ENCODE measurements around the gene NEUROD1.
"Not testable (repeated sequence)": the region's sequence is repeated elsewhere in the genome, so short reads cannot be mapped to it uniquely, and the experiment has no call there.

The NEUROD1 gene

DNA sequence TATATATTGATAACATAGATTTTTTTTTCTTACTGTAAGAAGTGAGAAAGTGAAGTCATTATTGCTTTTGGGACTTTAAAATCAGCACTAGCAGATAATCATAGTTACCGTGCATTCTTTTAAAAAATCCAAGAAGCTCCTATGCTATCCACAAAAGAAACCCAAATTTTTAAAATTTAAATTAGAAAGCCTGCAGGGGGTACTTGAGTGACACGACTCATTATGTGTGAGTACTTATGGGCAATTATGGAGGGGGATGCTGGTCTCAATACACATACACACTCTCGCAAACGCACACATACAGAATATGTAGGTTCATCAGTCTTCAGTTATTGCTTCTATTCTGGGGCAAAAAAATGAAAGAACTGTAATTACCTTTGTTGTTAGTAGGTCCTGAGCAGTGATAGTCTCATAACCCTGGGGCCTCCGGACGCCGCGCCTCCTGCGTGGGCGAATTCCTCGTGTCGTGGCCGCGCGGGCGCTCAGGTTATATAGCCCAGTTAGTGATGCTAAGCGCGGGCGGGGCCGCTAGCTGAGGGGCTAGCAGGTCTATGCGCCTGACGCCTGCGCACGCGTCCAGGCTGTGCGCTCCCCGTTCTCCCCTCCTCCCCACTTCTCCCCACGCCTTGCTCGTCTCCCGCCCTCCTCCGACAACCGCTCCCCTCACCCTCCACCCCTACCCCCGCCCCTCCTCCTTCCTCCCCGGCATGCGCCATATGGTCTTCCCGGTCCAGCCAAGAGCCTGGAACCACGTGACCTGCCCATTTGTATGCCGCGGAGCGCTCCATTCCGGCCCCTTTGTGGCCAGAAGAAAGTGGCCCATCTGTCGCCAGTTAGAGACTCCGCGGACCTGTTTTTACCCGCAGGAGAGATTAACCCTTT lies at the start of gene NEUROD1:
Gene NEUROD1 (minus strand): TSS at position 463 of the 882 bp plus-strand sequence. CDS start 1,657 bp downstream, outside the sequence.
- DNase-seq (ENCODE audit: low read depth in 1 of 2, low spot score in 1 of 2) = no peak

DNA sequence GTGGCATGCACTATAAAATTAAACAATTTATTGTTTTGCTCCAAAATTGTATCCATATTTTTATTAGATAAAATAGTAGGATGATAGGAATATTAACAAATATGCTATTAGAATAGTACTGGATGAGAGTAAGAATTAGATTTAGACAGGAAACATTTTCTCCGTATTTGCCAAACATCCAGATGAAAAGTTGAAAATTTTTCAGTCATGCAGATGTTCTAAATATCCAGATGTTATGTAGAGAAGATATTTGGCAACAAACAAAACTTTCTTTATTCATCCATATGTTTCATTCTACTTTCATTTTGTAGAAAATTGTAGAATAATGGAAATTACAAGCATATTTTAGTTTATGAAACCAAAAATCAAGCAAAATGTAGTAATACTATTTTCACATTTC lies 45.2 kb upstream of the NEUROD1 start:
- no peak for DNase-seq (ENCODE audit: low read depth in 1 of 2, low spot score in 1 of 2)

DNA sequence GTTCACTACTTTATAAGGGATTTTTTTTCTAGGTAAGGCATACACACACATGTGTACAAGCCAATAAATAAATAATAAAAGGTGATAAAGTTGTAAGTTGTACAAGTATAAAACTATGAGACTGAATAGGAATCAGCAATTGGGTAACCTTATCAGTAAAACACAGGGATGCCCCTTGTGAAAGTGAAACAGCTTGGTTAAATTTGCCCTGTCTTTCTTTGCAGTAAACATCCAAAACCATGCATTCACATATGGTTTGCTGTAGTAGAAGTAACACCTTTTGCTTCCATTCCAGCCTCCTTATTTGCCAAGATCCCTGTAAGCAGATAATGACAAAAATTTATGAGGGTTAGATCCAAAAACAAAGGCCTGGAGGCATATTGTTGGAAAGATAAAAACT lies 44.3 kb upstream of the NEUROD1 start:
- no peak for DNase-seq (ENCODE audit: low read depth in 1 of 2, low spot score in 1 of 2)

DNA sequence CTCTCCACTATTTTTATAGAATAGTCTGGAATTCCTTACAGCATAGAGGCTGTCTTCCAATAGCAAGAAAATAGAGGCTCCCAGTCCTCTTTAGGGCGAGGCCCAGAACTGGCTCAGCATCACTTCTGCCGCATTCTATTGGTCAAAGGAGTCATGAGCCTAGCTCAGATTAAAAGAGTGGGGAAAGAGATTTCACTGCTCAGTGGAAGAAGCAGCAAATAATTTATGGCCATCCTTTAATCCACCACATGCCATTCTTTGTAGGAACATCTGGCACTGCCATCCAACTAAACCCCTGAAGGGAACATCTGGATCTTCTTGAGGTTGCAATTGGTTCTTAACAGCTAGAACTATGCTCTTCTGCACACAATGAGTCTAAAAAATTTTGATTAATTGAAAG lies 43.4 kb upstream of the NEUROD1 start:
- DNase-seq (ENCODE audit: low read depth in 1 of 2, low spot score in 1 of 2) = no peak

DNA sequence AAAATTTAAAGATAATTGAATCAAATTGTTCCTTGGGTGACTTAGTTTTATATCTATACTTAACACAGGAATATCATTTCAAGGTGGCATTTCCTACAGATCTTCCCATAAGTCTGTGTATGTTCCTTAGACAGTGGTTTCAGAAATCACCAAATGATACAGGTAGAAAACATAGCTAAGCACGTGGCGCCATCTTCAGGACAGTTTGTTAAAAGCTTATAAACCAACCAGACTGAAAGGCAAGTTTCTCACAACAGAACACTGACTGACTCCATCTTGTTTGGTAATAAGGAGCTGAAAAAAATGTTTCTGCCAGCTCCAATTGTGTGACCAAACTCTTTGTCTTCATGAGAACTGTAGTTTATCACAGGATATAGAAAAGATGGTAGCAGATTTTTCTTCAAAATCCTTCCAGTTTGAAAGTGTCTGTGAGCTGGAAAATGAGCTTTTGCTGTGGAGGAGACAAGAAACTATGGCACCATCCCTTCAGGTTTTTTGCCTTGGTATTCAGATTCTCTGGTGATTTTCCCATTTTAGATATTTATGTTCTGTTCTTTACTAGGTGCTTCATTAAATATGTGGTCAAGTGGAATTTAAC lies 34.8 kb upstream of the NEUROD1 start:
- peak; percentile 9 to 24 for DNase-seq (ENCODE audit: low read depth in 1 of 2, low spot score in 1 of 2)

DNA sequence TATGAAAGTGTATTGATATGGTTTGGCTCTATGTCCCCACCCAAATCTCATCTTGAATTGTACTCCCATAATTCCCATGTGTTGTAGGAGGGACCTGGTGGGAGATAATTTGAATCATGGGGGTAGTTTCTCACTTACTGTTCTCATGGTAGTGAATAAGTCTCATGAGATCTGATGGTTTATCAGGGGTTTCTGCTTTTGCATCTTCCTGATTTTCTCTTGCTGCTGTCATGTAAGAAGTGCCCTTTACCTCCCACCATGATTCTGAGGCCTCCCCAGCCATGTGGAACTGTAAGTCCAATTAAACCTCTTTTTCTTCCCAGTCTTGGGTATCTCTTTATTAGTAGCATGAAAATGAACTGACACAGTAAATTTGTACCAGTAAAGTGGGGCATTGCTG lies 30.7 kb upstream of the NEUROD1 start:
- not testable (repeated sequence) for DNase-seq (ENCODE audit: low read depth in 1 of 2, low spot score in 1 of 2)

DNA sequence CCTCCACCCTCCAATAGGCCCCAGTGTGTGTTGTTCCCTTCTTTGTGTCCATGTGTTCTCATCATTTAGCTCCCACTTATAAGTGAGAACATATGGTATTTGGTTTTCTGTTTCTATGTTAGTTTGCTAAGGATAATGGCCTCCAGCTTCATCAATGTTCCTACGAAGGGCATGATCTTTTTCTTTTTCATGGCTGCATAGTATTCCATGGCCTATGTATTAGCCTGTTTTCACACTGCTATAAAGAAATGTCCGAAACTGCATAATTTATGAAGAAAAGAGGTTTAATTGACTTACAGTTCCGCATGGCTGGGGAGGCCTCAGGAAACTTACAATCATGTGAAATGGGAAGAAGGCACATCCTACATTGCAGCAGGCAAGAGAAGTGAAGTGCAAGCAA lies 22.2 kb upstream of the NEUROD1 start:
- not testable (repeated sequence) for DNase-seq (ENCODE audit: low read depth in 1 of 2, low spot score in 1 of 2)

DNA sequence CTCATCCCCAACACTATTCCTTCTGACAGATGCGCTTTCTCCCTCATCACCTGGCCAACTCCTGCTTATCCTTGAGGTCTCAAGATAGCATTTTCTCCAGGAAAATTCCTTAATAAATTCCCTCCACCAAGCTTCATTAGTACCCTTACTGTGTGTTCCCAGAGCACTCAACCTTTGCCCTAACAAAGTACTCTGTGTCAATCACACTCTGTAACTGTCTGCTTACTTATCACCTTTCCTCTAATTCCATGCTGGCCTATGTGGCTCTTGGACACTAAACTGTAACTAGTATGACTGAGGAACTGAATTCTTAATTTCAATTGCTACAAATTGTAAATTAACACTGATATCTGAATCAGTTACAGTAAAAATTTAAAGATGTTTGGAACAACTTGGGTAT lies 17.9 kb upstream of the NEUROD1 start:
- no peak for DNase-seq (ENCODE audit: low read depth in 1 of 2, low spot score in 1 of 2)

DNA sequence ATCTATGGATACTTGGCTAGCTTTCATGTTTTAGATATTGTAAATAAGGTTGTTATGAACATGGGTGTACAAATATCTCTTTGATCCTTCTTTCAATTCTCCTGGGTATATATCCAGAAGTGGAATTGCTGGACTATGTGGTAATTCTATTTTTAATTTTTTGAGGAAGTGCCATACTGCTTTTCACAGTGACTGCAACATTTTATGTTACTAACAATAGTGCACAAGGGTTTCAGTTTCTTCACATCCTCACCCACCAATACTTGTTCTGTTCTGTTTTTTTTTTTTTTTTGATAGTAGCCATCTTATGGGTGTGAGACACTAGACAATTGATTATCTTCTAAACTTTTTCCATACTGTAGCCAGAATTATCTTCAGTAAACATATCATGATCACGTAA lies 17.3 kb upstream of the NEUROD1 start:
- no peak for DNase-seq (ENCODE audit: low read depth in 1 of 2, low spot score in 1 of 2)

DNA sequence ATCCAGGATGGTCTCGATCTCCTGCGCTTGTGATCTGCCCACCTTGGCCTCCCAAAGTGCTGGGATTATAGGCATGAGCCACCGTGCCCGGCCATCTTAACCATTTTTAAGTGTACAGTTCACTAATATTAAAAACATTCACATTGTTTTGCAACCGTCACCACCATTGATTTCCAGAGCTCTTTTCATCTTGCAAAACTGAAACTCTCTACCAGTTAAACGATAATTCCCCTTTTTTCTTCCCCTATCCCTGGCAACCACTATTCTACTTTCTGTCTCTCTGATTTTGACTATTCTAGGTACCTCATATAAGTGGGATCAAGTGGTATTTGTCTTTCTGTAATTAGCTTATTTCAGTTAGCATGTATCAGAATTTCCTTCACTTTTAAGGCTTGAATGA lies 16.8 kb upstream of the NEUROD1 start:
- no peak for DNase-seq (ENCODE audit: low read depth in 1 of 2, low spot score in 1 of 2)

DNA sequence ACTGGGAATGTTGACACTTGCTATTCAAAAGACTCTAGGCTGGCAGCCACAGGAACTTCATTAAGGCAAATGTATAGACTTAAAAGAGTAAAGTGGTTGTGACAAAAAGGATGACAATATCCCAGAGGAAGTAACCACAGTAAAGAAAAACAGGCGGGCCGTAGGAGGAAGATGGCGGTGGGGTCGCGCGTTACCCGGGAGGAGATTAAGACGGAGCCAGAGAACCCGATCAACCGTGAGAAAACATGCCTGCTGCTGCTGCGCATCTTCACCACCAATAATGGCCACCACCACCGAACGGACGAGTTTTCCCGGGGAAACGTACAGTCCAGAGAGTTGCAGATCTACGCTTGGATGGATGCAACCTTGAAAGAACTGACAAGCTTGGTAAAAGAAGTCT lies 14.0 kb upstream of the NEUROD1 start:
- DNase-seq (ENCODE audit: low read depth in 1 of 2, low spot score in 1 of 2) = no peak

DNA sequence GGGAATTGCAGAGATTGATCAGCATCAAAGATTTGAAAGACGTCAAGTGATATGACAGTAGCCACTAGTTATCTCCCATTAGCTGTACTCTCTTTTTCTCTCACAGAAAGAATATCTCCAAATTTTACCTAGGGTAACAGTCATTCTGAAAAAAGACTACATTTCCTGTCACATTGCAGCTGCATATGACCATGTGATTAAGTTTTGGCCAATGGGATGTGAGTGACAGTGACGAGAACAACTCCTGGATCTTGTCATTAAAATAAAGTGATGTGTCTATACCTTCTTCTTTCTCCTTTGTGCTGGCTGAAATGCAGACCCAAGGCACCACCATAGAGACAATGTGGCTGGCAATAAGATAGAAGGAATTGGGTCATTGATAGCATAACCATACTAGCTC lies 10.5 kb upstream of the NEUROD1 start:
- DNase-seq (ENCODE audit: low read depth in 1 of 2, low spot score in 1 of 2) = no peak

DNA sequence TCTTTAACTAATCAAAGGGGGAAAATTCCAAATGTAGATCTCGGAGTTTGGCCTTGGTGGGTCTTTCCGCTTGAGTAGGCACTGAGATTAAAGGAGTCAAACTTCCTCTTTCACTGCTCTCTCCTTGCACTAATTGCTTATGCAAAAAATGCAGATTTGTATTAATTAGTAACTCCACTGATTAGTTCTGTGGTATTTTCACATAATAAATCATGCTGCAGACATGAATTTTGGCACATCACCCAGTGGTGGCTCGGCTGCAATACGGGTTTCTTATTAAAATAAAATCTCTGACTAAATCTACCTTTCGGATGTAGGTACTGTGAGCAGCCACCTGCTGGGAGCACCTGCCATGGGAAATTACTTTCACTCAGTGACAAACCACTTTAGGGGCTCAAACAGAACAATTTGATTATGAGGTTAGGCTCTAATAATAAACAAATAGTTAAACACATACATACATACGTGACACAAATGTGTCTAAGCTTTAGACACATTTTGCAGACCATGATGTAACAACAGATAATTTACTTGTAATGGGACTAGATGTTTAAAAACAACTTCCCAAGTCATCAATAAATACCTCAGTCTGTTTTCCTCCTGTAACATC lies 6.4 kb upstream of the NEUROD1 start:
- no peak for DNase-seq (ENCODE audit: low read depth in 1 of 2, low spot score in 1 of 2)

DNA sequence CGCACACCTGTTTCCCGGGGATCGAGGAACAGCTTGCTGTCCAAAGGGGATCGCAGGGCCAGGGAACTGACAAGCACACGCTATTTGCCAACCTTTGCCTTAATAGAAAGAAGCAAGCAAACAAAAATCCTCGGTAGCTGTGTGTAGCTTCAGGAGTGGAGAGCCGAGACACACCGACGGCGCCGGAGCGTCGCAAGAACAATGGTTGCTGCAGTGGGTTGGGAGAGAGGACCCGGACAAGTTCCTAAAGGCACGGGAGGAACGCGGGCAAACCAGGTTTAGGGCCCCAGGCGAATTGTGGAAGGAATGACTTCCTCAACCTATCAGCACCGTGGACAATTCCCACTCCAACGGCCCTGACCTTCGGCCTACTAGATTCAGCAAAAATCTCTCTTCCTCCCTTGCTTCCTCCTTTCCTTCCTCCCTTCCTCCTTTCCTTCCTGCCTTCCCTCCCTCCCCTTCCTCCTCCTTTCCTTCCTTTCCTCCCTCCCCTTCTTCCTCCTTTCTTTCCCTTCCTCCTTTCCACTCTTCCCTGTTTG lies 4.9 kb upstream of the NEUROD1 start:
- no peak for DNase-seq (ENCODE audit: low read depth in 1 of 2, low spot score in 1 of 2)

DNA sequence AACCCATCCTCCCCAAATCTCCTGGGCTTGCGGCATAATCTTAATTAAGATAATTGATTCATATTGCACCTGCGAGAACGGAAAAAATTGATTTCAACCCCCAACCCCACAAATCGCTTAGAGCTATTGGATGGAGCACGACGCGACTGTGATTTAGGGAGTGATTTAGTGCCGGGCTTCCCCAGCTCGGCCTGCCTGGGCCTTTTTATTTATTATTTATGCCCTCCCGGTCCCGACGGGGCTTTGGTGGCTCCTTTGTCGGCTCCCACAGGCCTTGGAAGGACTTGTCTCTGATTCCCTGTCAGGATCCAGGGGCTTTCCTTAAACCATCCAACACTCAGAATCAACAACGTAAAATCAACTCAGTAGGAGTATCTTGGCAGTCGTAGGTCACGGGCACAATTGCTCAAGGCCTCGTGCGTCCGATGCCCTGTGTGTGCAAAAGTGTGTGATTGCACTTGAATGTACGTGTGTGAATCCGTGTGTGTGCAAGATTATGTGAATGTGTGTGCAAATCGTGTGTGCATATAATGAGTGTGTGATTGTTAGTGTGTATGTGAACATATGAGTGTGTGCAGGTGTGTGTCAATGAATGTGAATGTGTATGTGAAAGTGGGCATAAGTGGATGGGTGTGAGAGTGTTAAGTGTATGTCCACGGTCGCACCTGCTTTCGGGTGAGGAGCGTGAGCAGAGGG lies 4.3 kb upstream of the NEUROD1 start:
- DNase-seq (ENCODE audit: low read depth in 1 of 2, low spot score in 1 of 2) = no peak

DNA sequence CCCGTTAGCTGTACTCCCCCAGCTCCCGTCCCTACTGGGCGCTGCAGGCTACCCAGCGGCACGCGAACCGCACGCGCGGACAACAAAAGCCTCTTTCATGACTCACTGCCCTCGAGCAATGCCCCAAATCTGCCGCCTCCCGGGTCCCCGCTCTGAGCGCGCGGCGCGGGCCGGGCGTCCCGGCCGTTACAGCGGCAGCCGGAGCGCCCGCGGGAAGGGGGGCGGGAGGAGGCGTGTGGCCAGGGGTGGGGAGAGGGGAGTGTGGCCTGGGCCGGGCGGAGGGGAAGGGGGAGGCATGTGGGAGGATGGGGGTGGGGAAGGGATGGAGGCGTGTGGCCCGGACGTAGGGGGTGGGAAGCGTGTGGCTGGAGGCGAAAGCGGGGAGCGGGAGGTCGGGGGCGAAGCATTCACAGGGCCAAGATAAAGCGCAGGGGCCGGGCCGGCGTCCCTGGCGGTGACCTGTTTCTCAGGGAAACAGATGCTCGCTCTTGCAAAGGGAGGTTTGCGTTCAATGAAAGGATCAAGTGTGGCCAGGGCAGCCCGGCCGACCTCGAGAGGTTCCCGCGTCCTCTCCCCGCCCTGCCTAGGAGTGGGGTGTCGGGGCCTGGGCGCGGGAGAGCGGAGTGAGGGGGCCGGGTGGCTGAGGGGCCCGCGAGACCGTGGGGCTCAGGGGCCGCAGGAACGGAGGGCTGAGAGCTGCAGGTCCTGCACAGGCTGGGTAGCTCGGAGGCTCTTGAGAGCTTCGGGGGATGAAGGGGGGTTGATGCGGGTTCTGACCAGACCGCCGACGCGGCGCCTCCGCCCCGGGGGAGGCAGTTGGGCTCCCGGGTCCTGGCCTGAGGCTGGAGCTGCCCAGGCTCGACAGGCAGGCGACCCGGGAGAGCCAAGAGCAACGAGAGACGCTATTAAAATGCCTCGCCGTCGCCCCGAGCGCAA lies 3.5 kb upstream of the NEUROD1 start:
- DNase-seq (ENCODE audit: low read depth in 1 of 2, low spot score in 1 of 2) = no peak

DNA sequence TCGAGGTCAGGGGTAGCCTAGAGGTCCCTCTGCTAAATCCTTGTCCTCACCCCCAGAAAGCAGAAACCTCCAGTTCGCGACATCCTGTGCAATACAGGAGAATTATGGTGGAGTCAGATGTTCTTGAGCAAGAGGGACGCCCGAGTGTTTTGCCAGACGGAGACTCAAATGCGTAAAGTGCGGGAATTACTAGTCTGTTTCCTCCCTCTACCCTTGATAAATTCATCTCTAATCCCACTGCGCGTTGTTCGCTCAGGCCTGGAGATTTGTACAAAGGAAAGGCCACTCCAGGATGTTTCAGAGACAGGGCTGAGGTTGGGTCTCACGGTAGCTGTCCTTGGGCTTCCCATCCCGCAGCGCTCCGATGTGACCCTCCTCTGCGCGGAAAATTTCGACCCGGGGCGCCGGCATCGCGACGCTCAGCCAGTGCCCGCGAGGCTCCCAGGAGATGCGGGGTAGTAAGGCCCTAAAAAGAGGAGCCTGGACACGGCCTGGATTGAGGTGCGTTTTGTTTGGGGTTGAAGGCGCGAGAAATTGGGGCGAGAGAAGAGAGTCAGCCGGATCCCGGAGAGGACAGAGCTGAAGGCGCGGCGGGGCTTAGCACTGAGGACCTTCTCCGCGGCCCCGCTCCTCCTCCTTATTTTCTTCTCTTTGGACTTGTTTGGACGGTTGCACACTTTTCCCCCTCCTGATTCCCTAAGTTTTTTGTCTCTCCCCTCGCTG lies 2.6 kb upstream of the NEUROD1 start:
- DNase-seq (ENCODE audit: low read depth in 1 of 2, low spot score in 1 of 2) = no peak

DNA sequence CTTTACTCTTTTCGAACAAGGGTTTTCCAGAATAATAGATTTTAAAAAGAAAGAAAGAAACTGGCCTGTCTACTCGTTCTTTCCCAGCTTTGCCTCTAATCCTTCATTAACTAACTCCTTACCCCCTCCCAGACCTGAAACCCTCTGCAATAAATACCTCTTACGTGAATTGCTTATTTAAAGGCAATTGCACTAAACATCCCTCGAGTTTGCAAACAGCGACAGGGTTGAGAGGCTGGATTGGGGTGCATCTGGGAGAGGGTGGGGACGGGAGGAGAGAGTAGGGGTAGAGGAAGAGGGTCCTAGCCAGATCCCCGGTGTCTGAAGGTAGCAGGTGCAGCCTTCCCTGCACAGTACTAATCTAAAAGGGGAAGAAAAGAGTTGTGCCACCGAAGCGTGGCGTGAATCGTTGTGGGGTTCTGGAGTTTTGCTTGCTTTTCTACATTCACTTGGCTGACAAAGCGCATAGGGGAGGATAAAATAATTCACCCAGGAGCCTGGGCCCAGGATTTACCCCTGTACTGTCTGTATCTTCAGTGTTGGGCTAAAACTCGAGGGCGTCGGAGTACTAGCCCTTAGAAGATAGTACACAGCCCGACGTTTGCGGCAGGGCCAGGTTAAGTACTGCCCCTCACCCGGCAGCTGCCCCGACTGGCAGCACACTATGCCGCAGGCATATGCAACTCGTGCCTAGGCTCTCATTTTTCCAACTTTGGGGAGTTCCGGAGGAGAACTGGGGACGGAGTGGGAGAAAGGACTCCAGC lies 1.9 kb upstream of the NEUROD1 start:
- no peak for DNase-seq (ENCODE audit: low read depth in 1 of 2, low spot score in 1 of 2)

Measured in stimulated activated CD4-positive, alpha-beta T cell treated with anti-CD3 and anti-CD28 coated beads, Interleukin-15, amount 100 ng/mL, for 1 hour (primary cell).